GM04503 (cell line): ENCODE results near the gene MRPL43.

Experiments
- DNase-seq: peaks from one replicate; pipeline ENCODE4 v3.0.0-alpha.2; 2012; ENCODE audit warnings: low read depth

The MRPL43 gene

DNA sequence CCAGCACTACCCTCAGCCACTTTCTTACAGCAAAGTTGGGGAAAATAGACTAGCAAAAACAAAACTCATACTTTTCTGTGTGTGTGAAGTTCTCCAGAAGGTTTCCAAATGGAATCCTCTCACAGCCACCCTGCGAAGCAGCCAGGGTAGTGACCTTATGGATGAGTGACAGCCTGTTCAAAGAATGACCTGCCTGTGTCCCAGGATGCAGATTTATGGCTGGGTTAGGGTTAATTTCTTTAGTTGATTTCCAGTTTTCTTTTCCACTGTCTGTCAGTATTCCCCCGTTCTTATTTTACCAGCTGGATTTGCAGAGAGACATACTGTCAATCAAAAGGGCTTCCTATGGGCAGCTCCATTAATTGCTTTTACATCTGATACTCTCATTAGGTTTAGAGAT, 20.4 kb downstream of the MRPL43 start:
- no peak for DNase-seq

DNA sequence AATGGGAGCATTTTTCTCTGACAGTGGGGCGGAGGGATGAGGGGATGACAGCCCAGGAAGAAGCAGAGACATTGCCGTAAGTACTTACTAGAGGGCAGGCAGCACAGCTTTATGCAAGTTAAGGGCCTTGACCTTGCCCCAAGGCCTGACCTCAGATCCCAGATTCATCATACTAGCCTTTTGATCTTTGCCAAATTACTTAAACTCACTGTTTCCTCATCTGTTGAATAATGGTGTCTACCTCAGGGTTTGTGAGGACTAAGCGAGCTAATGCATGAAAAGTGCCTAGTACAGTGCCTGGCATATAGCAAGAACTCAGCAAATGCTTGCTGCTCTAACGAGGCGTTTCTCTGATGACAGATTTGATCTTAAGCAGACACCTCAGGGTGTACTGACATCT, 21.5 kb downstream of the MRPL43 start:
- DNase-seq = no peak

DNA sequence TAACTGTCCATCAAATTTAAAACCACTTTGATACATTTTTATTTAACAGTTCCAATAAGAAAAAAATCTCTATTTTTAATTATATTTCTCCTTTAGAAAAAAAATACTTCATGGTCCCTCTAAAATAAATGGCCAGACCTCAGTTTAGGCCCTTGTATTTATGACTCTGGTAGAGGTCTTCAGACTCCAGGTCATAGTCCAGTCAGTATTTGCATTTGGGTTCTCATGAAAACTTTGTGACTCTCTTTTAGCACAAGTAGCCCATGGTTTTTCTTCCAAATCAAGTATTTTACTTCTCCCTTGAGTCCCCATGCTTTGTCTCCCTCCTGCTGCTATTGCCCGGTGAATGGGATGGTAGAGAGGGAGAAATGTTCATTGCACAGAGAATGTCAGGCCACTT, 23.5 kb downstream of the MRPL43 start:
- no peak for DNase-seq

DNA sequence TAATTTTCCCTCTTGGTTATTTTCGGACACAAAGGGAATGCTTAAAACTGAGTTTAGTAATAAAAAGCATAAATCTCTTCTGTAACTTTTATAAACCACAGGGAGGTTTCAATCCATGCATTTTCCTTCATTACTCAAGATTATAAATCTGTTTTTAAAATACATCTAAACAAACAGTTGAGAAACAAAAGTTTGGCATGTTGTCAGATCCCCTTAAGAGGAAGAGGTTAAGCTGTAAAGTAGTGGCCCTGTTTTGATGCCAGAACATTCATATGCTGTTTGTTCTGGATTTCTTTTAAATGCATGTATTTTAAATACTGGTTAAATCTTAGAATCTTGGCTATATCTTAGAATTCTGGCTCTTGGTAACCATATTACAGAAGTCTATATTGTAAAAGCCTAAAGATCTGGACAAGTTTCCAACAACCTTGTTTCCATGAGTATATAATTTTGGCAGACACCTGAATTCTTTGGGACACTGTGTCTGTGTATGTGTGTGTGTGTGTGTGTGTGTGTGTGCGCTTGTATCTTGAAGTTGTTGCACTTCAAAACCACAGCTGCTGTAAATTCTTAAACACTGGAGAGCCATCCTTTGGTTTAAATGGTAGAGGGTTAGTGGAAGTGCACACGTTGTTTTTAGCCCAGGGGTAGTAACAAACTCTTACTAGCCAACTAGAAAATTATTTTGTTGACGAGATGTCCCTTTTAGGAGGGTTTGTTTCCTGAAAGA, 24.8 kb downstream of the MRPL43 start:
- no peak for DNase-seq

DNA sequence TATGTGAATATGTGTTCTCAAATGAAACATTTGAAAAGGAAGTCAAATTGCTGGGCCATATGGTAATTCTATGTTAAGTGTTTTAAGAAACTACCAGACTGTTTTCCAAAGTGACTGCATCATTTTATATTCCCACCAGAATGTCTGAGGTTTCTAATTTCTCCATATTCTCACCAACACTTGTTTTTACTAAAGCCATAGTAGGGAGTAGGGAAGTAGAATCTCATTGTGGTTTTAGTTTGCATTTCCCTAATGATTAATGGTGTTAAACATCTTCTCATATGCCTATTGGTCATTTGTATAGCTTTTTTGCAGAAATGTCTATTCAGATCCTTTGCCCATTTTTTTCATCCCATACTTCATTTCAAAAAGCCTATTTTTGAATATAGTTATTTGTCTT, 27.0 kb downstream of the MRPL43 start:
- DNase-seq = no peak

DNA sequence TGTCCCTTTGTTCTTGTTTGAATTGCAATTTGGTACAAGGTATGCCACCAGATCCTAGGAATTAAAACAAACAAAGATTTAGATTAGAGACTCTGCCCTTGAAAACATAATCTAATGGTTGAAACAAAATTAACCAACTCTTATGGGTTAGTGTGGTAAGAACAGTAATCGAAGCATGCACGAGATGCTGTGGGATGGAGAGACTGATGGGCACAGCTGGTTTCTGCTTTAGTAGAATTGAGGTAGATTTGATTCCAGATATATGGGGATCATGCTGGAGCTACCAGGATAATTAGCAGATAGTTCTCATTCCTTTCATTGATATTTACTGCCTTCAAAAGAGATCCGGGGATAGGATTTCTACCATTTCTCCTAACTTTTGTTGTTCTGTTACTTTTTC, 38.4 kb downstream of the MRPL43 start:
- DNase-seq = no peak

DNA sequence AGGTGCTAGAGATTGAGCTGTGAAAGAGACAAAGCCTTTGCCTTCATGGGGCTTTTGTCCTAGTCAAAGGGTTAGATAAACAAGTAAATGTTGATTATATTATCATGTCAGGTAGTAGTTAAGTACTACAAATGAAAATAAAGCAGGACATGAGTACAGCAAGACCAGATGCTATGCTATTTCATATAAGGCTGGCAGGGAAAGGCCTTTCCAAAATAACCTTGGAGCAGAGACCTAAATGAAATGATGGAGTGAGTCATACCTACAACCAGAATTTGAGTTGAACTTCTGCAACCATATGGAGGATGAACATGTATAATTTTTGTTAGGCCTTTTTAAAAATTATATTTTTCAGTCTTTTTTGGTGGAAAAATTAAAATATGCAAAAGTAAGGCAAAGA, 41.5 kb downstream of the MRPL43 start:
- DNase-seq = no peak

DNA sequence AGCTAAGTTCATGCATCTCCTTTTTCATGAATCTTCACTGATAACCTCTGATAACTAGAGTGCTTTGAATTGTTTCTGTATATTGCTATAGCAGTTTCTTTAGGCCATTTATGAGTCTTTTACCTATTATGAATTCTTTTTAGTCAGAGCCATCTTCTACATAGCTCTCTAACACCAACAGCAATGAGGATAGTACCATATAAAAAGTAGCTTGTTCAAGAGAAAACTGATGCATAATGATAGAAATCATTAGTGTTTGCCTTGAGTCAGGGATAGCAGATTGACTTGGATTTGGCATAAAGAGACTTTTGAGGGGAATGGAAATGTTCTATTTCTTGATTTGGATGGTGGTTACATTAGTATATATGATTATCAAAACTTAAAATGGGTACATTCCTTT, 43.8 kb downstream of the MRPL43 start:
- DNase-seq = no peak

DNA sequence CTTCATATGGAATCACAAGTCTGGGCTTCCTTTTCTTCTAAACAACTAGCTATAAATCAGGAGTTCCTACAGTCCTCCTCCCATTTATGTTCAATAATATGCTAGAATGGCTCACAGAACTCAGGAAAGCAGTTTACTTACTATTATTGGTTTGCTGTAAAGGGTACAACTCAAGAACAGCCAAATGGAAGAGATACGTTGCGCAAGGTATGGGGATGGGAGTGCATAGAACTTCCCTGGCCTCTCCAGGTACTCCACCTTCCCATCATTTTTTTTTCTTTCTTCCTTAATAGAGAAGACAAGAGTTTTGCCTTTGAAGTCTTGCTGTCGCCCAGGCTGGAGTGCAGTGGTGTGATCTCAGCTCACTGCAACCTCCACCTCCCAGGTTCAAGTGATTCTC, 45.1 kb downstream of the MRPL43 start:
- DNase-seq = no peak

DNA sequence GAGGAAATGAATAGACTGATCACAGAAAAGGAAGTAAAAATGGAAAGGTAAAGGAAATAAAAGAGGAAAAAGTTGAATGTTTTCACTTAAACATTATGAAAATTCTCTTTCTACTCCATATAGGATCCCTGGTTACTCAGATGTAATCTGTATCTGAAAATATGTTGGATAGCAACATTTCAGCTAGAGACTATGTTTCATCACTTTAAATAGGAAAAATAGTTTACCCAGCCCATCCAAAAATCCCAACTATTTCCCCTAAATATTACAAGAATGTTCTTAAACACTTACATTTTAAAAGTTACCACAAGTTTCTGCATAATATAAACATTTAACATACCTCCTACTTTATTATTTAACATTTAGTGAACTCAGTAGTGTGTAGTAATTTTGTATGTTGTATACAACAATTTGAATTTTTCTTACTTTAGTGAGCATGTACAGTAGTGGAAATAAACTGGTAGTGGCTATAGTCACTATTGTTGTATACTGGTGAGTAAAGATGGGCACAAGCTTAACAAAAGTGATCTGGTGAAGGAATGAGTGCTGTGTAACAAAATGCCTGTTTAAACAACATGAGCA, 47.4 kb downstream of the MRPL43 start:
- peak; percentile 21 for DNase-seq
